SU-DHL-6 (cell line): ENCODE results near the gene SFXN2.

ENCODE experiments used
- H2AFZ ChIP-seq: fragments of 200-600 bp; sonication (generic); 2 replicates; pipeline ENCODE4 v1.6.1; 2014; ENCODE audit warnings: low read depth, mild to moderate bottlenecking, moderate library complexity, mixed read lengths, antibody characterized with exemption, low read length; ENCODE audit not compliant: severe bottlenecking
- H3F3A ChIP-seq: fragments of 200-600 bp; shearing (Covaris generic); 2 replicates; pipeline ENCODE4 v1.6.0; 2016; ENCODE audit warnings: antibody characterized with exemption, mild to moderate bottlenecking; ENCODE audit not compliant: insufficient read depth
- H3K27ac ChIP-seq: fragments of 200-600 bp; sonication (generic); 2 replicates; pipeline ENCODE4 v1.5.1; 2016; ENCODE audit warnings: low read depth, mild to moderate bottlenecking, low read length, moderate library complexity, mixed read lengths
- H3K27me3 ChIP-seq: fragments of 200-600 bp; sonication (generic), shearing (Covaris generic); 2 replicates; pipeline ENCODE4 v1.6.0; 2014; ENCODE audit warnings: mild to moderate bottlenecking, low read length
- H3K36me3 ChIP-seq: fragments of 200-600 bp; sonication (generic); 2 replicates; pipeline ENCODE4 v1.6.1; 2014; ENCODE audit warnings: mild to moderate bottlenecking, low read length, mixed read lengths
- H3K4me2 ChIP-seq: fragments of 300-600, 200-600 bp; shearing (Covaris generic), sonication (generic); 2 replicates; pipeline ENCODE4 v1.6.0; 2014; ENCODE audit warnings: low read length, low read depth, mild to moderate bottlenecking; ENCODE audit not compliant: poor library complexity, severe bottlenecking
- H3K4me3 ChIP-seq: fragments of 200-600 bp; sonication (generic); 2 replicates; pipeline ENCODE4 v1.5.1; 2014; ENCODE audit warnings: antibody characterized with exemption, low read length, mild to moderate bottlenecking, mixed read lengths; ENCODE audit not compliant: insufficient read depth, poor library complexity, severe bottlenecking
- H3K79me2 ChIP-seq: fragments of 200-600 bp; sonication (generic); 2 replicates; pipeline ENCODE4 v1.6.1; 2014; ENCODE audit warnings: mild to moderate bottlenecking, low read length, moderate library complexity; ENCODE audit not compliant: insufficient read depth
- H3K9ac ChIP-seq: fragments of 200-600 bp; sonication (generic); 2 replicates; pipeline ENCODE4 v1.7.0; 2014; ENCODE audit warnings: mild to moderate bottlenecking, low read length
- H3K9me2 ChIP-seq: fragments of 200-600 bp; sonication (generic); replicated peaks from 2 replicates; pipeline ENCODE4 v1.6.1; 2014; ENCODE audit warnings: low read length; ENCODE audit not compliant: insufficient read depth
- H3K9me3 ChIP-seq: fragments of 200-600 bp; sonication (generic); 2 replicates; pipeline ENCODE4 v1.6.1; 2014; ENCODE audit warnings: low read length, mixed read lengths; ENCODE audit not compliant: insufficient read depth
- H4K20me1 ChIP-seq: fragments of 200-600 bp; sonication (generic); 2 replicates; pipeline ENCODE4 v1.6.1; 2014; ENCODE audit warnings: low read depth, mild to moderate bottlenecking, antibody characterized with exemption, low read length, moderate library complexity, mixed read lengths
- EZH2phosphoT487 ChIP-seq: fragments of 200-600 bp; sonication (generic), shearing (Covaris generic); conservative IDR thresholded peaks from 2 replicates; pipeline ENCODE4 v1.6.1; 2018; ENCODE audit warnings: mild to moderate bottlenecking, antibody characterized with exemption, low read length, moderate library complexity, mixed read lengths
- TF ChIP-seq, protein P1 (sequence below): fragments of 200-600 bp; sonication (generic); IDR thresholded peaks from one replicate; pipeline ENCODE4 v1.5.1; 2017; ENCODE audit warnings: antibody characterized with exemption, mild to moderate bottlenecking, low read length, moderate library complexity; ENCODE audit not compliant: insufficient read depth, poor library complexity, severe bottlenecking

Gene SFXN2

DNA sequence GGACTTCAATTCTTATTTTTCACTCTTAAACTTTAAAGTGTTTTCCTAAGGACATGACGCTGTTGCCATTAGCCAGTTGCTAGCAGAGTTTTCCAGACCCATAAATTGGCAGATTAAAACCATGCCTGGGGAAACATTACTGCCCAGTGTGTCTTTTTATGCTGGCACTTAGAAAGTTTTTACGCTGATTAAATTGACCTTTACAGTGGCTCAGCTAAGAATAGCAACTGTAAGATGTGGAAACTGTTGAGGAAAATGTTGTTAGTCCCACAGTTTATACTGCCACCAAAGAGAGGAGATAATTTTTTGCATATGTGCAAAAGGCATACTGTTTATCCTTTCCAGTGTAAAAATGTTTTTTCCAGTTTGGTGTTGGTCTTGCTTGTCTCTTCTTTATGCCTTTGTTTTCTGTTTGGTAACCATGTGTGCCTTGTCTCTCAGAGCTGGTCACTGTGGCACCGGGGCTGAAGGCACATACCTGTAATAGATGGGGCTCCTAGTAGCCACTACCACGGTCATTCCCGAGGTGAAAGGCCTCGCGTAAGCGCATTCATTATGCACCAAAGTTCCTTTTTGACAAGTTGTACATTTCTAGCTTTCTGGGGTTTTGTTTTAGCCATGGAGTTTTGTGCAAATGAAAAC is 77.4 kb downstream of the SFXN2 start:
- H2AFZ ChIP-seq, result no peak overlapping the region
- H3K27ac ChIP-seq, result no peak overlapping the region
- H3F3A ChIP-seq, result no peaks in the 10 kb centered on the region; the same call in 1 of the 2 replicates
- peaks cover 31% of the 10 kb centered on the region for H3K79me2 ChIP-seq
- H4K20me1 ChIP-seq, result no peaks in the 10 kb centered on the region
- no peak overlapping the region for H3K4me3 ChIP-seq
- H3K9me2 ChIP-seq, result no peaks in the 10 kb centered on the region
- TF ChIP-seq, protein P1, sequence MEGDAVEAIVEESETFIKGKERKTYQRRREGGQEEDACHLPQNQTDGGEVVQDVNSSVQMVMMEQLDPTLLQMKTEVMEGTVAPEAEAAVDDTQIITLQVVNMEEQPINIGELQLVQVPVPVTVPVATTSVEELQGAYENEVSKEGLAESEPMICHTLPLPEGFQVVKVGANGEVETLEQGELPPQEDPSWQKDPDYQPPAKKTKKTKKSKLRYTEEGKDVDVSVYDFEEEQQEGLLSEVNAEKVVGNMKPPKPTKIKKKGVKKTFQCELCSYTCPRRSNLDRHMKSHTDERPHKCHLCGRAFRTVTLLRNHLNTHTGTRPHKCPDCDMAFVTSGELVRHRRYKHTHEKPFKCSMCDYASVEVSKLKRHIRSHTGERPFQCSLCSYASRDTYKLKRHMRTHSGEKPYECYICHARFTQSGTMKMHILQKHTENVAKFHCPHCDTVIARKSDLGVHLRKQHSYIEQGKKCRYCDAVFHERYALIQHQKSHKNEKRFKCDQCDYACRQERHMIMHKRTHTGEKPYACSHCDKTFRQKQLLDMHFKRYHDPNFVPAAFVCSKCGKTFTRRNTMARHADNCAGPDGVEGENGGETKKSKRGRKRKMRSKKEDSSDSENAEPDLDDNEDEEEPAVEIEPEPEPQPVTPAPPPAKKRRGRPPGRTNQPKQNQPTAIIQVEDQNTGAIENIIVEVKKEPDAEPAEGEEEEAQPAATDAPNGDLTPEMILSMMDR, result no peak
- no peak for TF ChIP-seq EZH2phosphoT487
- H3K9ac ChIP-seq, result no peak overlapping the region
- no peaks in the 10 kb centered on the region for H3K27me3 ChIP-seq
- H3K36me3 ChIP-seq, result no peaks in the 10 kb centered on the region
- H3K4me2 ChIP-seq, result no peak overlapping the region
- H3K9me3 ChIP-seq, result no peaks in the 10 kb centered on the region
